Esophagus mucosa (tissue), 1 donor: ENCODE measurements around the gene DLG1. TPM values are rescaled to one million over a fixed set of nuclear protein-coding genes. Genes with fewer than 3 reads are reported as not detected.
A peak's percentile ranks its signal among the peaks of the same experiment; 100 is the strongest.

Source experiments
- ATAC-seq: fragments of 200-7000 bp; cut with Tn5 transposase; one replicate; pipeline ENCODE4 v1.9.1; 2020
- total RNA-seq: library from RNA; stranded (reverse); gene quantifications from one replicate; pipeline ENCODE4 v1.2.4, GENCODE V29; 2023
- donor health status: DM: yes; HTN: yes; CAD: no.

Gene DLG1
- total RNA-seq, 1 donor from 2014 or later: 113 TPM

DNA sequence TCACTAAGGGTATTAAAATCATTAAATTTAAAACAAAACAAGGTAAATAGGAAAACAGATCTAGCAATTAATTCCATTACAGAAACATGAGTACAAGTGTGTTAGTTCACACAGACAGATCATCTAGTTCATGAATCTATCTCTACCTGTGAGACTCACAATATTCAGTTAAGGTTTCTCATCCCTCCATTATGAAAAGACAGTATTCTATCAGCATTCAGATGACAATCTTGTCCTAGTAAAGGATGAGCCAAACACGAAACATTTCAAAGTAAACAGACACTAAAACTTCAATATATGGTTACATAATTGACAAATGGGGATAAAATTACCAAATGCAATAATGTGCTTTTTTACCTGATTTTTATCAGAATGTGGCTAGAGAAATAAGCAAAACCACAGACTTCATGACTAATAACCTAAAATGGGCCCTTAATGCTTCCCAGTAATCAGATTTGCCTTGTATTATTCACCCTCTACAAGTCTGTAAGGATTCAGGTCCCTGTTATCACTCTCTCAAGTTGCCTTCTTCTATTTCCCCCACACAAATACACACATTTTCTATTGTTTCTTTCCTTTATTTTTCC, 126.8 kb downstream of the DLG1 start:
- ATAC-seq: no peak

DNA sequence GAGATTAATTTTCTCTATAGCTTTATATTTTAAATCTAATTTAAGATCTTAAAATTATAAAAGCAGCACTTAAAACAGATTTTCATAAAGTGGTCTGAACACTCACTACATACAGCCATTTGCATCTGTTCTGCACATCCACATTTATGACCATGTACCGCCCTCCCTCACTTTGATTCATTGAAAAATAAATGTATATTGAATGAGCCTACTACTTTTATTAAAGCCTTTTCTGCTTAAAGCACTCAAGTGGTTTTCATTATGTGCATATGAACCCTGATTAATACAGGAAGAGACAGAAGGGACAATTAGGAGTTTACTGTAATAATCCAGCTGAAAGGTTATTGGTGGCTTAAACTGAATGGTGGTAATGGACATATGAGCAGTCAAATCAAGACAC, 129.4 kb downstream of the DLG1 start:
- ATAC-seq: no peak

- ATAC-seq: no peak
These were observed 129.8 kb downstream of the DLG1 start for GRCh38 chr3:197168606-197169005.

- ATAC-seq: no peak
These were observed 130.3 kb downstream of the DLG1 start for GRCh38 chr3:197168063-197168462.

GRCh38 chr3:197167549-197167948, 130.9 kb downstream of the DLG1 start:
- no peak for ATAC-seq

DNA sequence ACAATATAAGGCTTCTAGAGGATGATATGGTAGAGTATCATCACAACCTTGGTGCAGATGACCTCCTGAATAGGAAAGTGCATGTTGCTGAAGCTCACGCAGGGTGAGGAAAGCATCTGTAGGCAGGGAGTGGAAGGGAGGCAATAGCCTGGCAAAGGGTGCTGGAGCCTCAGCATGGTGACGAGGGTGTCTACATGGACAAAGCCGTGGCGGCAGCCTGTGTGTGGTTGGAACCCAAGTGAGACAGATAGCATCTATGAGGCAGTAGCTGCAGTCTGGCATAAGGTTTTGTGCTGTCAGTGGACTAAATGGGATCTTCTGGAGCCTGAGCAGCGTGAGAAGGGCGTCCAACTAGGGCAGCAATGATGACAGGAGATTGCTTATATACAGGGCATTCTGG, 132.5 kb downstream of the DLG1 start:
- no peak for ATAC-seq

DNA sequence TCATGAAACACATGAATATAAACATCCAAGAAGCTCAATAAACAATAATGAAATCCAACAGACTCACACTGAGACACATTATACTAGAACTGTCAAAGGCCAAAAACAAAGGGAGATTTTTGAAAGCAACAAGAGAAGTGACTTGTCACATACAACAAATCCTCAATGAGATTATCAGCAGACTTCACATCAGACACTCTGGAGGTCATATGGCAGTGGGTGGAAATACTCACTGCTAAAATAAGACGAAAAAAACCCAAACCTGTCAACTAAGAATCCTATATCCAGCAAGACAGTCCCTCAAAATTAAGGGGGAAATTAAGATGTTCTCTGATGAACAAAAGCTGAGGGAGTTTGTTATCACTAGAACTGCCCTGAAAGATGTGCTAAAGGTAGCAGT, 143.4 kb downstream of the DLG1 start:
- no peak for ATAC-seq

DNA sequence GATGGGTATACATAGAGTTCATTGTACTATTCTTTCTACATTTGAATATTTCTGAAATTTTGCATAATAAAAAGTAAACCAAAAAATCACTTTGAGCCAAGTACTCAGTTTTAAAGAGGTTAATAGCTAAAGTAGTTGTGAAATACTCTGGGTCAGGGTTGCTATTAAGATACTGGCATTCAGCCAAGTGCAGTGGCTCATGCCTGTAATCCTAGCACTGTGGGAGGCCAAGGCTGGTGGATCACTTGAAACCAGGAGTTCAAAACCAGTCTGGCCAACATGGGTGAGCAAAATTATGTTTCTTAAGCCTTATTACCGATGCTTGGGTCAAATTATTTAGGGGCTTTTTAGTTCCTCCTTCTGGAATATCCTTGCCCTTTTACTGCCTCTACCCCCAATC, 146.8 kb downstream of the DLG1 start:
- peak; percentile 70 for ATAC-seq

GRCh38 chr3:197149528-197149927, 148.9 kb downstream of the DLG1 start:
- ATAC-seq: no peak

GRCh38 chr3:197144188-197144587, 154.2 kb downstream of the DLG1 start:
- no peak for ATAC-seq

DNA sequence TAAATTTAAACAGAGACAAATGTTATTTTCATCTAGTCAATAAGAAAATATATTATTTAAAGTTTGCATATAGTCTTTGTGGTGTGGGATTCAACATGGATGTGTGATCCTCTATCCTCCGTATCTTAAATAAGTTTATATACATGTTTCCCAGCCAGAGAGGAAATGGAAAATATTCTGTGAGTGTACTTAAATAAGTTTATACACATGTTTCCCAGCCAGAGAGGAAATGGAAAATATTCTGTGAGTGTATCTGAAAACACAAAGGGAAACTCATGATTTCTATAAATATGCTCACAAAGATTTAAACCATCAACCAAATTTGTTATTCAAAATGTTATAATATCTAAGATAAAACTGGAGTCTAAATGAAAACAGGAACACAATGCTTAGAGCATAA, 158.8 kb downstream of the DLG1 start:
- no peak for ATAC-seq

DNA sequence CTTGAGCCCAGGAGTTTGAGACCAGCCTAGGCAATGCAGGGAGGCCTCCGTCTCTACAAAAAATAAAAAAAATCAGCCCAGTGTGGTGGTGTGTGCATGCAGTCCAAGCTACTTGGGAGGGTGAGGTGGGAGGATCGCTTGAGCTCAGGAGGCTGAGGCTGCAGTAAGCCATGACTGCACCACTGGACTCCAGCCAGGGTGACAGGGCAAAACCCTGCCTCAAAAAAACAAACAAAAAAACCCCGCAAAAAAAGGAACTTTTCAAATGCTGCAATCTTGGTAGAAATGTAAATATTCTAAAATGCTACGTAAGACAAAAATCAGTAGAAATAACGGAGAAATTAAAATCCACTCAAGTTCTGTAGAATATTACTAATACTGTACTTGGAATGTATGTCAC, 160.7 kb downstream of the DLG1 start:
- no peak for ATAC-seq

- ATAC-seq: no peak
These were observed 161.7 kb downstream of the DLG1 start for GRCh38 chr3:197136744-197137143.

DNA sequence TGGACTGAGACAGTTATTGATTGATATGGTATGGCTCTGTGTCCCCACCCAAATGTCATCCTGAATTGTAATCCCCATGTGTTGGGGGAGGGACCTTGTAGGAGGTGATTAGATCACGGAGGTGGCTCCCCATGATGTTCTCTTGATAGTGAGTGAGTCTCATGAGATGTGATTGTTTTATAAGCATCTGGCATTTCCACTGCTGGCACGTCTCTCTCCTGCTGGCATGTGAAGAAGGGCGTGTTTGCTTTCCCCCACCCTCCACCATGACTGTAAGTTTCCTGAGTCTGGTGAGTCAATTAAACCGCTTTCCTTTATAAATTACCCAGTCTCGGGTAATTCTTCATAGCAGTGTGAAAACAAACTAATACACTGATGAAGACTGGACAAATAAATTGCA, 163.2 kb downstream of the DLG1 start:
- peak; percentile 64 for ATAC-seq

DNA sequence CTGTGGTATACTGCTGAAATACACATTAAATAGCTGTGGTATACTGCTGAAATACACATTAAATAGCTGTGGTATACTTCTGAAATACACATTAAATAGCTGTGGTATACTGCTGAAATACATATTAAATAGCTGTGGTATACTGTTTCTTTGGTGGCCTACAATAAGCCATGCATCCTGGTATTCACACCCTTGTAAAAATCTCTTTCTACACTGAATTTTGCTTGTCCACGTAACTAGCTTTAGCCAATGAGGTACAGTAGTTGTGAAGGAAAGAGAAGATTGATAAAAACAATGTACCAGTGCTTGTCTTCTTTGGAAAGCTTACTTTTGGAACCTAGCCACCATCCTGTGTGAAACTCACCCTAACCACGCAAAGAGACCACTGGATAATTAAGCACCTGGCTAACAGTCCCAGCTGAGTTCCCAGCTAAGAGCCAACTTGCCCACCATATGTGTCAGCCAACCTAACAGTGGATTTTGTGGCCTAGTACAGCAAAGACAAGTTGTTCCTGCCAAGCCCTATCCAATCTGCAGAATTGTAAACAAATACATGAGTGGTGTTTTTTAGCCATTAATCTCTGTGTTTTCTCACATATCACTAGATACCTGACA, 165.4 kb downstream of the DLG1 start:
- ATAC-seq: no peak

DNA sequence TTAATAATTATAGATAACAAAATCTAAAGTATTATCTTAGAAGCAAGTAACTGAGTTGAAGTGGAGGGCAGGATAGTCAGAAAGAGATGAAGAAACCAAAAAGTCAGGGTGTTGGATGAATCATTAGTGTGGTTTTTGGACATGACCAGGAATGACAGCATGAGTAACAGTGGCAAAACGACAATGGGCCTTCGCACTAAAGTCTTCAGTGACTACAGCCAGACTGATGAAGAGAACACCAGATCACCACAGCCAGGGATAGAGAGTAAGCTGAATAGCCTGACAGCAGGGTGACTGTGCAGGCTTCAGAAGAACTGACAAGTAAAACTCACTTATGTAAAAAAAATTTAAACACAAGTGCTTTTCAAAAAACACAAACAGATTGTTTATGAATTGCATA, 172.8 kb downstream of the DLG1 start:
- ATAC-seq: no peak

GRCh38 chr3:197124713-197125112, 173.7 kb downstream of the DLG1 start:
- no peak for ATAC-seq

DNA sequence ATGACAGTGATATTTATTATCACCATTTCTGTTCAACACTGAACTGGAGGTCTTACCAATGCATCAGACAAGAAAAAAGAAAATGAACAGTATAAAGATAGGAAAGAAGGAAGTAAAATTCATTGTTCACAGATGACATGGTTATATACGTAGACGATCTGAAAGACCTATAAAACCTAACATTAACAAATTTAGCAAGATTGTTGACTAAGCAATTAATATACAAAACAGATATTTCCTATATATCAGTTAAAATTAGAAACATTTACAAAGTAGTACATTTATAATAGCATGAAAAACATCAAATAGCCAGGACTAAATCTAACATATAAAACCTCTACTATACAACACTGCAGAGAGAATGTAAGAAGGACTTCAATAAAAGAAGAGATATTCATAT, 176.0 kb downstream of the DLG1 start:
- ATAC-seq: no peak

DNA sequence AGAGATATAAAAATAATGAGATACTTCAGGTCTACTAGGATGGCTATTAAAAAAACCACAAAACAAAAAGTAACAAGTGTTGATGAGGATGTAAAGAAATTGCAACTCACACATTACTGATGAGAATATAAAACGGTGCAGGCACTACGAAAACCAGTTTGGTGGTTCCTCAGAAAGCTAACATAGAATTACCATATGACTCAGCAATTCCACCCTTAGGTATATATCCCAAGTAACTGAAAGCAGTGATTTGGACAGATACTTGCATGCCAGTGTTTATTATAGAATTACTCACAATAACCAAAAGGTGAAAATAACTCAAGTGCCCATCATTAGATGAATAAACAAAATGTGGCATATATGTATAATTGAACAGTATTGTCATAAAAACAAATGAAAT, 181.3 kb downstream of the DLG1 start:
- ATAC-seq: peak; percentile 88

DNA sequence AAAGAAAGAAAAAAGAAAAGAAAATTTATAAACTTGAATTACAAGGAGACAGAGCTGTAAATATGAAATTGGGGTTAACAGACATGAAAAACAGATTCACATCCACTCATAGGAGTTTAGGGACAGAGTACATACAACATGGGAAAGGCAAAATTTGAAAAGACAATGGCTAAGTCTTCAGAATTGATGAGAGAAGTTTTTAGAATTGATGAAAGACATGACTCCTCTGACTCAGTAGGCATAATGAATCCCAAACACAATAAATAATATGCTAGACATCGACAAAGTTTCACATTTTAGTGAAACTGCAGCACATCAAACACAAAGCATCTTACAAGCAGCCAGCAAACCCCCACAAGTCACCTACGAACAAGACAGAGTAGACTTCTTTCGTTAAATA, 184.4 kb downstream of the DLG1 start:
- ATAC-seq: no peak

DNA sequence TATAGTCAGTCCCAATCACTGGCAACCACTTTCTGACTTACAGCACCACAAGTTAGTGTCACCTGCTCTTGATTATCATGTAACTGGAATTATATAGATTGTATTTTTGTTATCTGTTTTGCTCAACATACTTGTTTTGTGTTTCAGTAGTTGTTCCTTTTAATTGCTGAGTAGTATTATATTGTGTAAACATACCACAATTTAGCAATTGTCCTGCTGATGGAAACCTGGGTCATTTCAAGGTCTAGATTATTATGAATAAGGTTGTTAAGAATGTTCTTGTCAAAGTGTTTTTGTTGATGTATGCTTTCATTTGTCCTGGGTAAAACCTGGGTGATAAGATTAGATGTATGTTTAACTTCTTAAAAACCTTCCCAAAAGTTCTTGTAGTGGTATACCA, 186.7 kb downstream of the DLG1 start:
- ATAC-seq: no peak

DNA sequence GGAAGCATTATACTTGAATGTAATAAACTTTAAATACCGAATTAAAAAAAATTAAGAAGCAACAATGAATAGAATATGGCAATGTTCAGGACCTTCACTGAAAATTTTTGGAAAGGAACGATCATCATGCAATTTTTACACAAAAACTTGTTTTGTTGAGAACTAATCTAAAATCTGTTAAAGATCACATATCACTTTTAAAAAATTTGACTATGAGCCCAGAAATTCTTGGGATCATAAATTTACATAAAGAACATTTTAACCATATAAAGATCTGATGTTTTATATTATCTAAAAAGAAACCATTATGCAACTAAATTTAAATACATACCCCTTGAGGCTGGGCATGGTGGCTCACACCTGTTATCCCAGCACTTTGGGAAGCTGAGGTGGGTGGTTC, 192.6 kb downstream of the DLG1 start:
- ATAC-seq: no peak

DNA sequence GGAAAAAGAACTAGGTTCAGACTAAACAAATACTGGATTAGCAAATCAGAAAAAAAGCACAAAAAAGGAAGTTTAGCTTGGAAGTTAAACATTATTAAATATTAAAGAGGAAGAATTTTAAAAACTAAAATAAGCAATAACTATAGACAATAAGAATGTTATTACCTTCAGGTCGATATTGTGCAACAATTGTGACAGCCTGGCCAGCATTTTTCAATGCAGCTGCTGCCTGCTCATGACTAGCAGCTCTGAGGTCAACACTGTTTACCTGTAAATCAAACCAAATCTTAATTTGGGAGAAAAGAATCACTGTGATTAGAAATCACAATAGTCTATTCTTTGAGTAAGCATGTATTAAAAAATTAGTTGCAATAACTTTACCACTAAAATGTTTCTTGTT, 193.7 kb downstream of the DLG1 start:
- ATAC-seq: no peak

GRCh38 chr3:197103766-197104165, 194.6 kb downstream of the DLG1 start:
- ATAC-seq: no peak

DNA sequence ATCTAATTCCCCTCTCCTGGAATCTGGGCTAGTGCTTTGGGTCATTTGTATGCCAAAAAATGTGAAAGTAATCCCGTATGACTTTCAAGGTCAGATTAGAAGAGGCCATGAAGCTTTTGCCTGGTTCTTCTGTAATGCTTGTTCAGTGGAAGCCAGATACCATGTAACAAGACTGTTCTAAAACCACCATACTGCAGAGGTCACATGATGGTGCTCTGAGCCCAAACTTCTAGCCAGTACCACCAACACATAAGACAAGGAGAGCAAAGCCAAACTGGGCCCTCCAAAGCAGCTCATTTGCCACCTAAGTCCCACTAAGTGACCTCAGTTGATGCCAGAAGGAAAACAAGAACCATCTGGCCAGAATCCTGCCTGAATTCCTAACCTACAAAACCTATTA, 204.5 kb downstream of the DLG1 start:
- ATAC-seq: no peak
